ENCODE results near the gene ADCY9.

DNA sequence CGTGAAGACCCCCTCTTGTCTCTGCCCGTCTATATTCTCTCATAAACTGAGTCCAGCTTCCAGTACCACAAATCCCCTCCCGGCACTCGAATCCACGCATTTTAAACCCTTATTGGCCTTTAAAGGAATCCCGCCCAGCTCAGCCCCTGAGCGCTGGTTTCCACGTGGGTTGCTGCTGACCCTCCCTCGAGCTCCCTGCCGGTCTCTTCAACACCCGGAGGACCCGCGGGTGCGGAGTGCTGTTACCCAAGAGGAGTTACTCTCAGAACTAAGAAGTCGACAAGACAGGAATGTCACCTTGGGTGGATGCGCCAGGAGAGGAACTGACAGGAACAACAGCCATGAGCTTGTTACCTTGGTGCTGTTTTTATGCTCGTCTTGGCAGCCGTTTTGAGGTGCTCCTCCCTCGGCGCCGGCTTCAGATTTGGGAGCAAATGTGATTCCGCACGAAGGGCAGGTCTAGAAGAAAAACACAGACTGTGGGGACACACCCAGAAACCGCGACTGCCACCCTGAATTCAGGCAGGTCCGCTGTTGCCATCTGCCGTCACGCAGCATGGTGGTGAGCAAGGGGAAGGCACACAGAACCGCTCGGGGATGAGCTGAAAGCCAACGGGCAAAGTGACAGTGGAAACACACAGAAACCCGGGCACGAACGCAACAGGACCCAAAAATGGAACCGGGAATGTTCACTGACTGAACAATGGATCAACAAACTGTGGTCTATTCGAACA, 123.0 kb downstream of the ADCY9 start:
- no peak for TF ChIP-seq POLR2A (IDR thresholded peaks at IDR 0.05)
- TF ChIP-seq, protein P1, sequence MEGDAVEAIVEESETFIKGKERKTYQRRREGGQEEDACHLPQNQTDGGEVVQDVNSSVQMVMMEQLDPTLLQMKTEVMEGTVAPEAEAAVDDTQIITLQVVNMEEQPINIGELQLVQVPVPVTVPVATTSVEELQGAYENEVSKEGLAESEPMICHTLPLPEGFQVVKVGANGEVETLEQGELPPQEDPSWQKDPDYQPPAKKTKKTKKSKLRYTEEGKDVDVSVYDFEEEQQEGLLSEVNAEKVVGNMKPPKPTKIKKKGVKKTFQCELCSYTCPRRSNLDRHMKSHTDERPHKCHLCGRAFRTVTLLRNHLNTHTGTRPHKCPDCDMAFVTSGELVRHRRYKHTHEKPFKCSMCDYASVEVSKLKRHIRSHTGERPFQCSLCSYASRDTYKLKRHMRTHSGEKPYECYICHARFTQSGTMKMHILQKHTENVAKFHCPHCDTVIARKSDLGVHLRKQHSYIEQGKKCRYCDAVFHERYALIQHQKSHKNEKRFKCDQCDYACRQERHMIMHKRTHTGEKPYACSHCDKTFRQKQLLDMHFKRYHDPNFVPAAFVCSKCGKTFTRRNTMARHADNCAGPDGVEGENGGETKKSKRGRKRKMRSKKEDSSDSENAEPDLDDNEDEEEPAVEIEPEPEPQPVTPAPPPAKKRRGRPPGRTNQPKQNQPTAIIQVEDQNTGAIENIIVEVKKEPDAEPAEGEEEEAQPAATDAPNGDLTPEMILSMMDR (IDR thresholded peaks at IDR 0.05), result no peak
